Epithelial cell of esophagus (primary cell): ENCODE measurements around the gene ECHDC1.
A peak's percentile ranks its signal among the peaks of the same experiment; 100 is the strongest.

Experiments
- DNase-seq: peaks from one replicate; pipeline ENCODE4 v3.0.0; 2010; ENCODE audit warnings: low read depth
- H3K4me3 ChIP-seq: 2 replicates; pipeline ENCODE4 v1.5.1; 2011; ENCODE audit warnings: mild to moderate bottlenecking, low read length, control low read depth
- TF ChIP-seq, protein P1 (sequence below): IDR thresholded peaks from 2 replicates; pipeline ENCODE4 v1.5.1; 2011; ENCODE audit warnings: low read depth, mild to moderate bottlenecking, low read length, control low read depth, inconsistent platforms; ENCODE audit not compliant: insufficient read depth; ENCODE audit errors: missing control alignments

The ECHDC1 gene

GRCh38 chr6:127382413-127382812 is 39.0 kb upstream of the ECHDC1 start:
- no peak overlapping the region for H3K4me3 ChIP-seq
- TF ChIP-seq, protein P1, sequence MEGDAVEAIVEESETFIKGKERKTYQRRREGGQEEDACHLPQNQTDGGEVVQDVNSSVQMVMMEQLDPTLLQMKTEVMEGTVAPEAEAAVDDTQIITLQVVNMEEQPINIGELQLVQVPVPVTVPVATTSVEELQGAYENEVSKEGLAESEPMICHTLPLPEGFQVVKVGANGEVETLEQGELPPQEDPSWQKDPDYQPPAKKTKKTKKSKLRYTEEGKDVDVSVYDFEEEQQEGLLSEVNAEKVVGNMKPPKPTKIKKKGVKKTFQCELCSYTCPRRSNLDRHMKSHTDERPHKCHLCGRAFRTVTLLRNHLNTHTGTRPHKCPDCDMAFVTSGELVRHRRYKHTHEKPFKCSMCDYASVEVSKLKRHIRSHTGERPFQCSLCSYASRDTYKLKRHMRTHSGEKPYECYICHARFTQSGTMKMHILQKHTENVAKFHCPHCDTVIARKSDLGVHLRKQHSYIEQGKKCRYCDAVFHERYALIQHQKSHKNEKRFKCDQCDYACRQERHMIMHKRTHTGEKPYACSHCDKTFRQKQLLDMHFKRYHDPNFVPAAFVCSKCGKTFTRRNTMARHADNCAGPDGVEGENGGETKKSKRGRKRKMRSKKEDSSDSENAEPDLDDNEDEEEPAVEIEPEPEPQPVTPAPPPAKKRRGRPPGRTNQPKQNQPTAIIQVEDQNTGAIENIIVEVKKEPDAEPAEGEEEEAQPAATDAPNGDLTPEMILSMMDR, result no peak
- DNase-seq, result no peak

- DNase-seq, result no peak
- H3K4me3 ChIP-seq, result no peak overlapping the region
- TF ChIP-seq, protein P1, result no peak
Observed at GRCh38 chr6:127381384-127381783, 38.0 kb upstream of the ECHDC1 start.

DNA sequence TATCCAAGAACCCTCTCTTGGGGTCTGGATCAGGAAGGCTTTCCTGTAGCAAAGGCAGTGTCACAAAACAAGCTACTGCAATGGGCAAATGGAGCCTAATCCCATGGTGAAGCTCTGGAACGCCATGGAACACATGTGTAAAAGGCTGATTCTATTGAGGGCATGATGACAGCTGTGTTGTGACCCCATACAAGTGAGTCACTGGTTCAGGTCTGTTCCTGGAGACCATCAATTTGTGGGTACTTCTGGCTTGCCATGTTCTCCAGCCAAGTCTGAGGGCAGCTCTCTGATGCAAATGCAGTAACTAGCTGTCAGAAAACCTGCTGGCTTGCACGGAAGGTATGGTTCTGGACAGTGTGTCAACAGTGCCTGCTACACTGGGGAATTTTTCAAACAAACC is 33.3 kb upstream of the ECHDC1 start:
- H3K4me3 ChIP-seq, result no peak overlapping the region
- TF ChIP-seq, protein P1, result no peak
- no peak for DNase-seq

GRCh38 chr6:127367023-127367375 is 23.6 kb upstream of the ECHDC1 start:
- TF ChIP-seq, protein P1, result no peak
- no peak overlapping the region for H3K4me3 ChIP-seq
- DNase-seq, result no peak

GRCh38 chr6:127366282-127367022 is 23.0 kb upstream of the ECHDC1 start:
- H3K4me3 ChIP-seq, result no peak overlapping the region
- DNase-seq, result peak; percentile 99
- TF ChIP-seq, protein P1, result no peak

GRCh38 chr6:127365874-127366273 is 22.5 kb upstream of the ECHDC1 start:
- no peak for DNase-seq
- TF ChIP-seq, protein P1, result no peak
- no peak overlapping the region for H3K4me3 ChIP-seq

- DNase-seq, result no peak
- H3K4me3 ChIP-seq, result no peak overlapping the region
- TF ChIP-seq, protein P1, result no peak
Observed at GRCh38 chr6:127352524-127352923, 9.1 kb upstream of the ECHDC1 start.
